Parathyroid adenoma (tissue), 2 donors: ENCODE results near the gene TRAP1.

Experiments used
- H2AFZ ChIP-seq: fragments of 300-600 bp; sonication (generic); one replicate; pipeline ENCODE4 v1.7.0; 2017; ENCODE audit warnings: antibody characterized with exemption, mild to moderate bottlenecking
- H3K27ac ChIP-seq: fragments of 300-600 bp; sonication (generic); one replicate; pipeline ENCODE4 v1.7.0; 2017
- H3K27me3 ChIP-seq: fragments of 300-600 bp; sonication (generic); one replicate; pipeline ENCODE4 v1.7.0; 2017; ENCODE audit warnings: low read length; ENCODE audit not compliant: control insufficient read depth, insufficient read depth
- H3K36me3 ChIP-seq: fragments of 300-600 bp; sonication (generic); one replicate; pipeline ENCODE4 v1.7.0; 2017; ENCODE audit warnings: low read length; ENCODE audit not compliant: control insufficient read depth, insufficient read depth
- H3K4me1 ChIP-seq: fragments of 300-600 bp; sonication (generic); one replicate; pipeline ENCODE4 v1.7.0; 2017; ENCODE audit warnings: control low read depth
- H3K4me2 ChIP-seq: fragments of 300-600 bp; sonication (generic); one replicate; pipeline ENCODE4 v1.7.0; 2017; ENCODE audit warnings: low read length
- H3K4me3 ChIP-seq: fragments of 300-600 bp; sonication (generic); one replicate; pipeline ENCODE4 v1.7.0; 2017; ENCODE audit warnings: low read depth, low read length
- H3K79me2 ChIP-seq: fragments of 300-600 bp; sonication (generic); one replicate; pipeline ENCODE4 v1.7.0; 2017; ENCODE audit warnings: control low read depth
- H3K9ac ChIP-seq: fragments of 300-600 bp; sonication (generic); one replicate; pipeline ENCODE4 v1.7.0; 2017; ENCODE audit warnings: mild to moderate bottlenecking
- H3K9me3 ChIP-seq: fragments of 300-600 bp; sonication (generic); one replicate; pipeline ENCODE4 v1.7.0; 2017; ENCODE audit warnings: low read length; ENCODE audit not compliant: control insufficient read depth
- TF ChIP-seq, protein P1 (sequence below): fragments of 300-600 bp; sonication (generic); IDR thresholded peaks from one replicate; pipeline ENCODE4 v1.7.0; 2017; ENCODE audit warnings: antibody characterized with exemption, mild to moderate bottlenecking
- donor health status: primary hyperparathyroidism.

Gene TRAP1

DNA sequence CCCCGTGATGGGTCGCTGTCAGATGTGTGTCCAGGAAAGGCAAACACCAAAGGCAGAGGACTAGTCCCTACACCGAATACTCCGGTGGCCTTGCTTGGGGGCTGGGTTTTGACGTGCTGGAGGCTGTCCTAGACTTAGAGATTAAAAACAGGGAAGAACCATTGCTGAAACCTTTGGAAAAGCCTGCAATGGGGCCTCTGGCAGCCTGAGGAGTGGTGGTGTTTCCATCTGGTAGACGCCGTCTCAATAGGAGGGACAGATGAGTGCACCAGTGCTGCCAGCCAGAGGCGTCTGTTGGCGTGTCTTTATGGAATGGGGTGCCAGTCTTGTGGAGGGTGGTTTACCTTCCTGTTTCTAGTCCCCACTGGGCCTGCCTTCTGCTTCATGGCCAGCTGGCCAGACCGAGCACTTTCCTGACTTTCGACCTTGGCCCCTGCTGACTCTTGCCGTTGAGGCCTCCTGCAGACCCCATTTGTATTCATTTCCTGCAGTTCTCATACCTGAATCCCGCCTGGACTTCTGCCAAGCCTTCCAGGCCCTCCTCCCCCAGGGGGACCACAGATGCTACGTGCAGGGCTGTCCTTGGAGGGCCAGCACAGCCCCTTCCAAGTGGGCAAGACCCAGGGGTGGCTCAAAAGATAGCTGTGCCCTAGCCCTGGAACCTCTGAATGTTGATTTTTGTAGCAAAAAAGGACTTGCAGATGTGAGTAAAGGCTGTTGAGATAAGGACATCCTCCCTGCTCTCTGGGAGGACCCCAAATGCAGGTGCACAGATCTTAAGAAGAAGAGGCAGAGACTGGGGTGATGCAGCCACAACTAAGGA, 64.7 kb downstream of the TRAP1 start:
- Histone ChIP-seq H2AFZ (no peak overlapping the region), H3K36me3 (no peaks in the 10 kb centered on the region), H3K9ac (no peak overlapping the region), H3K9me3 (no peaks in the 10 kb centered on the region), H3K4me2 (no peak overlapping the region), H3K4me1 (no peaks in the 10 kb centered on the region), H3K4me3 (no peak overlapping the region), H3K27ac (no peak overlapping the region), H3K27me3 (no peaks in the 10 kb centered on the region), H3K79me2 (no peaks in the 10 kb centered on the region)
- TF ChIP-seq, protein P1, sequence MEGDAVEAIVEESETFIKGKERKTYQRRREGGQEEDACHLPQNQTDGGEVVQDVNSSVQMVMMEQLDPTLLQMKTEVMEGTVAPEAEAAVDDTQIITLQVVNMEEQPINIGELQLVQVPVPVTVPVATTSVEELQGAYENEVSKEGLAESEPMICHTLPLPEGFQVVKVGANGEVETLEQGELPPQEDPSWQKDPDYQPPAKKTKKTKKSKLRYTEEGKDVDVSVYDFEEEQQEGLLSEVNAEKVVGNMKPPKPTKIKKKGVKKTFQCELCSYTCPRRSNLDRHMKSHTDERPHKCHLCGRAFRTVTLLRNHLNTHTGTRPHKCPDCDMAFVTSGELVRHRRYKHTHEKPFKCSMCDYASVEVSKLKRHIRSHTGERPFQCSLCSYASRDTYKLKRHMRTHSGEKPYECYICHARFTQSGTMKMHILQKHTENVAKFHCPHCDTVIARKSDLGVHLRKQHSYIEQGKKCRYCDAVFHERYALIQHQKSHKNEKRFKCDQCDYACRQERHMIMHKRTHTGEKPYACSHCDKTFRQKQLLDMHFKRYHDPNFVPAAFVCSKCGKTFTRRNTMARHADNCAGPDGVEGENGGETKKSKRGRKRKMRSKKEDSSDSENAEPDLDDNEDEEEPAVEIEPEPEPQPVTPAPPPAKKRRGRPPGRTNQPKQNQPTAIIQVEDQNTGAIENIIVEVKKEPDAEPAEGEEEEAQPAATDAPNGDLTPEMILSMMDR: no peak

DNA sequence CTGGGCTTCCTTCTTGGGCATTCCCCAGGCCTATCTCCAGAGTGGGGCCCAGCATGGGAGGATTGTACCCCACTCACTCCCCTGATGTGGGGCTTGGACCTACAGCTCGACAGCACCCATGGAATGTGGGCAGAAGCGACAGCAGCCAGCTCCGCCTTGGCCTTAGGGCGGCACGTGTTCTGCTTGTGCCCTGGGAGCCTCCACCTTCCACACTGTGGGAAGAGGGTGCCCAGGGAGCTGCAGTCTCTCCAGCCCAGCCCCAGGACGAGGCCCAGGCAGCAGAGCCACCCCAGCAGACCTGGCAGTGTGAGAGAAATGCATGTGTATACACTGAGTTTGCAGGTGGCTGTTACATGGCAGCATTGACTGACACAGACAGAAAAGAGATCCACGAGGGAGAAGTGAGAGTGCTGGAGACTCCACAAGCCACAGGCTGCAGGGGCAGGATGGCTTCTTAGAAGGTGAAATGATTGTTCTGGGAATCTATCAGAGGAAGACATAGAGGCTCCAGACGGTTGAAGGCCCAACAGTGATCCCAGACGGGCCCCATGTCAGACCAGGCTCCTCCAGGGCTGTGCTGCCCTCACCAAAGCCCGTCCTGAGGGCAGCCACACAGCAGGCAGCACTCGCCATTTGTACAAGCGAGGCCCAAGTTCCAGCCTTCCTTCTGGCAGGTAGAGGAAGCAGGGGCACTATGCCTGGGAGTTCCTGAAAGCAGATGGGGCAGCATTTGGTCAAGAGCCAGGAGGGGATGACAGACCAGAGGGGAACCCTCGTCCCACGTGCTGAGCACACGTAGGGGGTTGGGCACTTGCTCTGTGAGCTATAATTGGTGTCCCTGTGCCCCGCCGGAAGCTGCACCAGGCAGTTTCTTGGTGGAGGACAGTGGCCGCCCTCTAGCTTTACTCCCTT, 65.6 kb downstream of the TRAP1 start:
- TF ChIP-seq, protein P1: no peak
- no peaks in the 10 kb centered on the region for H3K36me3 ChIP-seq

DNA sequence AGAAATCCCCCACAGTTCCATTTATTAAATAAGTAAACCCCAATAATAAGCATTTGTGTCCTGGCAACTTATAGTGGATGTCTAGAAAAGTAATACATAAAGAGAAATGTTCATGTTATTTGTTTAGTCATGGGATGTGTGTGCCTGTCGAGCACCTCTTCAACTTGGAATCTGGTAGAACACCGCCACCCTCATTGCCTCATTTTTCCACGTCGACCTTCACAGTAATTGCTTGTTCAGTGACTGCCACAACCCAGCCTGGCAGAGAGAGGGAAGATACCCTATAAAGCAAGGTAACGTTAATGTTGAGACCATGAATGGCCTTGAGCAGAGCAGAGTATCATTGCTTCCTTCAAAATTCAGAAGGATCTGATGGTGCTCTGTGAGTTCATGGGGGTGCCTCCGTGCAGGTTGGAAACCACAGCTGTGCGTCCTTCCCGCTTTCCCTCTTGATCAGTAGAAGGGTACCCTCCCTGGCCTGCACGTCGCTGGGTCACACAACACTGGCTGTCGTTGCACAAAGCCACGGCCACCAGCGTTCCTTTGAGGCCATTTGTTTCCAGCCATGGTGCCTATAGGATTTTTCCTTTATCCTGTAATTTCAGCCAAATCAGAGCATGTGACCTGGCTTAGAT, 66.6 kb downstream of the TRAP1 start:
- Histone ChIP-seq H3K27me3 (no peaks in the 10 kb centered on the region), H2AFZ (no peak overlapping the region), H3K27ac (no peak overlapping the region), H3K9me3 (no peaks in the 10 kb centered on the region), H3K4me1 (no peaks in the 10 kb centered on the region), H3K4me3 (no peak overlapping the region), H3K36me3 (no peaks in the 10 kb centered on the region), H3K4me2 (no peak overlapping the region), H3K9ac (no peak overlapping the region), H3K79me2 (no peaks in the 10 kb centered on the region)
- TF ChIP-seq, protein P1: no peak

More for the DNA sequence above, 65.6 kb downstream of the TRAP1 start:
- Histone ChIP-seq H3K27ac (no peak overlapping the region), H3K9ac (no peak overlapping the region), H3K79me2 (no peaks in the 10 kb centered on the region), H3K27me3 (no peaks in the 10 kb centered on the region), H3K9me3 (no peaks in the 10 kb centered on the region), H3K4me2 (no peak overlapping the region), H2AFZ (no peak overlapping the region), H3K4me3 (no peak overlapping the region), H3K4me1 (no peaks in the 10 kb centered on the region)

DNA sequence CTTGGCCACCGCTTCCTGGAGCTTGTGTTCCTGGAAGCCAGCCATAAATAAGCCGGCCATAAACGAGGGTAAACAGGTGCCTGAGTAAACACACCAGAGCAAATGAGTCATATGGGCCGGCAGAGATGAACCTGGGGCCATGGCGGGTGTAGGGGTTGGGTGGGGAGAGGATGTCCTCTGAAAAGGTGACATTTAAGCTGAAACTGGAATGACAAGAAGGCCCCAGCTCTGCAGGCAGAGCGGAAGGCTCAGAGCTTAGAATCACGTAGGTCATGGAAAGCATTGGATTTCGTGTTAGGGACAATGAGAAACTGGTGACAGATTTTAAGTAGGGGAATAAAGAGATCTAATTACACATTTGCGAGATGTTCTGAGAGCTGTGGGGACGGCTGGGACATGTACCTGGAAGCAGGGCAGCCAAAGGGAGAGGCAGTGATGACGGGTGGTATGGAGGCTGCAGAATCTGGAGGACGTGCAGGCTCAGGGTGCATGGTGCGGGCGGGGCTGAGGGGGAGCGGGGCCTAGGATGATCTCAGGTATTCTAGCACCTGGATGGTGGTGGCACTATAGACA, 70.9 kb downstream of the TRAP1 start:
- no peak overlapping the region for H3K4me2 ChIP-seq
- H3K36me3 ChIP-seq: no peaks in the 10 kb centered on the region
- H3K4me3 ChIP-seq: no peak overlapping the region
- no peaks in the 10 kb centered on the region for H3K79me2 ChIP-seq
- H3K9me3 ChIP-seq: no peaks in the 10 kb centered on the region
- H3K27ac ChIP-seq: no peak overlapping the region
- no peaks in the 10 kb centered on the region for H3K4me1 ChIP-seq
- H3K9ac ChIP-seq: no peak overlapping the region
- TF ChIP-seq, protein P1: no peak
- no peaks in the 10 kb centered on the region for H3K27me3 ChIP-seq
- no peak overlapping the region for H2AFZ ChIP-seq
